ENCODE data around the gene CCDC146.
"Not testable (repeated sequence)": the region's sequence is repeated elsewhere in the genome, so short reads cannot be mapped to it uniquely, and the experiment has no call there.

CCDC146 gene

GRCh38 chr7:77121860-77122681 is at the start of gene CCDC146:
Gene CCDC146, plus strand, starts transcription at chr7:77122615. Its CDS starts 45,054 bp downstream, at chr7:77167669.
- peak; percentile 98 for DNase-seq

- DNase-seq = not testable (repeated sequence)
These were observed 47.5 kb upstream of the CCDC146 start for GRCh38 chr7:77074786-77075396.

- DNase-seq = not testable (repeated sequence)
These were observed 45.4 kb upstream of the CCDC146 start for GRCh38 chr7:77077060-77077459.

GRCh38 chr7:77079112-77079511 is 43.3 kb upstream of the CCDC146 start:
- not testable (repeated sequence) for DNase-seq

GRCh38 chr7:77079624-77080023 is 42.8 kb upstream of the CCDC146 start:
- DNase-seq = not testable (repeated sequence)

GRCh38 chr7:77080236-77080635 is 42.2 kb upstream of the CCDC146 start:
- not testable (repeated sequence) for DNase-seq

- not testable (repeated sequence) for DNase-seq
These were observed 40.2 kb upstream of the CCDC146 start for GRCh38 chr7:77082192-77082591.

- DNase-seq = not testable (repeated sequence)
These were observed 30.1 kb upstream of the CCDC146 start for GRCh38 chr7:77092301-77092700.

- not testable (repeated sequence) for DNase-seq
These were observed 21.9 kb upstream of the CCDC146 start for GRCh38 chr7:77100501-77100900.

GRCh38 chr7:77101187-77101586 is 21.2 kb upstream of the CCDC146 start:
- DNase-seq = not testable (repeated sequence)

GRCh38 chr7:77102671-77103070 is 19.7 kb upstream of the CCDC146 start:
- DNase-seq = not testable (repeated sequence)

- DNase-seq = not testable (repeated sequence)
These were observed 16.5 kb upstream of the CCDC146 start for GRCh38 chr7:77105904-77106303.

GRCh38 chr7:77107659-77108058 is 14.8 kb upstream of the CCDC146 start:
- DNase-seq = not testable (repeated sequence)

- DNase-seq = not testable (repeated sequence)
These were observed 14.1 kb upstream of the CCDC146 start for GRCh38 chr7:77108362-77108761.

- not testable (repeated sequence) for DNase-seq
These were observed 9.6 kb upstream of the CCDC146 start for GRCh38 chr7:77112719-77113306.

GRCh38 chr7:77125486-77125885 is 3.1 kb downstream of the CCDC146 start:
- DNase-seq = not testable (repeated sequence)

GRCh38 chr7:77127009-77127408 is 4.6 kb downstream of the CCDC146 start:
- DNase-seq = not testable (repeated sequence)

GRCh38 chr7:77128582-77129410 is 6.4 kb downstream of the CCDC146 start:
- DNase-seq = not testable (repeated sequence)

GRCh38 chr7:77131781-77132180 is 9.4 kb downstream of the CCDC146 start:
- DNase-seq = not testable (repeated sequence)

GRCh38 chr7:77138668-77139067 is 16.3 kb downstream of the CCDC146 start:
- not testable (repeated sequence) for DNase-seq

- not testable (repeated sequence) for DNase-seq
These were observed 17.9 kb downstream of the CCDC146 start for GRCh38 chr7:77140291-77140690.

GRCh38 chr7:77152232-77152631 is 29.8 kb downstream of the CCDC146 start:
- DNase-seq = not testable (repeated sequence)

All from NCI-H2107 (cell line).